ENCODE results near the gene NKX2-3.

The NKX2-3 gene

DNA sequence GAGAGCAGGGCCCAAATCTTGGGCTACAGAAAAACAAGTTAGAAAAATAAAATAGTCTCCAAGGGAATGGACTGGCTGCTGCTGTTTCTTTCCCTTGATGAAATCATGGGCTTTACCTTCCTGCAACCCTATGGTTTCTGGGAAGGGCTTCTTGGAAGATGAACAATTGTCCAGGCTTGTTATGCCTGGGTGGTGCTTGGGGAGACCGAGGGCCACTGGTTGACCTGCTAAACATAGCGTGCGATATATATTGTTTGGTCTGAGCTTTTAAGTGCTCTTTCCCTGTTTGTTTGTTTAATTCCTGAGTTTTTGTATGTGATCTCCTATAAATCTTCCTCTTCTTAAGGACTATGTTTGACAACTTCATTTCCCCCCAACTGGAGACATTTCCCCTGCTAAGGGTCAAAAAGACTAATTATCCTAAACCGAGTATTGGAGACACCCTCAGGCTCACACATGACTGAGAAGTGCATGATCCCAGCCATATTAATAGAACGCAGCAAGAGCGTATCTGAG lies 49.6 kb downstream of the NKX2-3 start:
- 95 to 98% methylated on average over 6 of the region's 6 CpGs for WGBS, 2 experiments
- peaks cover 7% of the 10 kb centered on the region for H3K4me1 ChIP-seq (ENCODE audit: control insufficient read depth, insufficient read depth, low read length)
- H3K27ac ChIP-seq (ENCODE audit: insufficient read depth, low read depth, low read length, poor library complexity, severe bottlenecking): no peak overlapping the region
- no peaks in the 10 kb centered on the region for H3K36me3 ChIP-seq (ENCODE audit: control insufficient read depth, insufficient read depth, low read length)
- no peaks in the 10 kb centered on the region for H3K27me3 ChIP-seq (ENCODE audit: control insufficient read depth, insufficient read depth, low read length, poor library complexity, severe bottlenecking)
- H3K4me3 ChIP-seq (ENCODE audit: insufficient read depth, low read depth, low read length): no peak overlapping the region
- no peaks in the 10 kb centered on the region for H3K9me3 ChIP-seq (ENCODE audit: control insufficient read depth, low read length)

GRCh38 chr10:99583687-99584086 lies 50.9 kb downstream of the NKX2-3 start:
- H3K27me3 ChIP-seq (ENCODE audit: control insufficient read depth, insufficient read depth, low read length, poor library complexity, severe bottlenecking): no peaks in the 10 kb centered on the region
- peaks cover 7% of the 10 kb centered on the region for H3K4me1 ChIP-seq (ENCODE audit: control insufficient read depth, insufficient read depth, low read length)
- H3K9me3 ChIP-seq (ENCODE audit: control insufficient read depth, low read length): no peaks in the 10 kb centered on the region
- no peak overlapping the region for H3K27ac ChIP-seq (ENCODE audit: insufficient read depth, low read depth, low read length, poor library complexity, severe bottlenecking)
- 79 to 88% methylated on average over 8 of the region's 8 CpGs for WGBS, 2 experiments
- H3K36me3 ChIP-seq (ENCODE audit: control insufficient read depth, insufficient read depth, low read length): no peaks in the 10 kb centered on the region
- H3K4me3 ChIP-seq (ENCODE audit: insufficient read depth, low read depth, low read length): no peak overlapping the region
